Spinal cord (tissue), 10 donors: ENCODE measurements around the gene KRTAP5-11. TPM values are rescaled to one million over a fixed set of nuclear protein-coding genes. Genes with fewer than 3 reads are reported as not detected.
A peak's percentile ranks its signal among the peaks of the same experiment; 100 is the strongest.
"Not testable (repeated sequence)": the region's sequence is repeated elsewhere in the genome, so short reads cannot be mapped to it uniquely, and the experiment has no call there.

Source experiments
- DNase-seq, 6 donors: peaks; one replicate each; pipeline versions ENCODE4 v3.0.0 to v3.0.0-alpha.2; 2013 to 2015; ENCODE audit warnings: low spot score in 6 of 6, low read depth in 4 of 6
- H3K27ac ChIP-seq: one replicate; pipeline ENCODE4 v1.5.1; 2013; ENCODE audit warnings: low read depth, low read length, control low read depth
- H3K27me3 ChIP-seq: one replicate; pipeline ENCODE4 v1.6.1; 2013; ENCODE audit warnings: low read length; ENCODE audit not compliant: control insufficient read depth, insufficient read depth
- H3K36me3 ChIP-seq: one replicate; pipeline ENCODE4 v1.6.1; 2013; ENCODE audit warnings: low read length; ENCODE audit not compliant: control insufficient read depth, insufficient read depth
- H3K4me1 ChIP-seq: one replicate; pipeline ENCODE4 v1.6.1; 2013; ENCODE audit warnings: low read length; ENCODE audit not compliant: control insufficient read depth, insufficient read depth
- H3K4me3 ChIP-seq: one replicate; pipeline ENCODE4 v1.5.1; 2013; ENCODE audit warnings: low read depth, low read length, control low read depth
- H3K9me3 ChIP-seq: one replicate; pipeline ENCODE4 v1.6.1; 2013; ENCODE audit warnings: low read length; ENCODE audit not compliant: control insufficient read depth, insufficient read depth
- WGBS: methylation state at CpG from one replicate; pipeline ENCODE4 v1.1.5; 2013; ENCODE audit warnings: missing lambda C conversion rate; ENCODE audit not compliant: insufficient coverage; 5-methylcytosine and 5-hydroxymethylcytosine counted together
- polyA plus RNA-seq, 2 donors: library from polyadenylated mRNA; unstranded; fragments of 120-200 nt; gene quantifications; one replicate each; pipeline ENCODE4 v1.2.1, GENCODE V29; 2013; ENCODE audit not compliant: insufficient read length in 2 of 2
- total RNA-seq, 2 donors: library from RNA; depleted of rRNA in 1 of 2; stranded (reverse); fragments of 120-200 nt in 1 of 2; fragments of >200 nt in 1 of 2; gene quantifications; one replicate each; pipeline versions ENCODE4 v1.2.3 to v1.2.4, GENCODE V29; 2013 to 2014
- donor health status: healthy.

Gene KRTAP5-11
- total and polyA plus RNA-seq, 4 donors, result 0.43 to 1.0 TPM; not detected in 2

GRCh38 chr11:71572811-71573210 lies 9.9 kb downstream of the KRTAP5-11 start:
- DNase-seq, result no peak
- no peak overlapping the region for H3K27ac ChIP-seq
- no peaks in the 10 kb centered on the region for H3K4me1 ChIP-seq
- H3K4me3 ChIP-seq, result no peak overlapping the region
- H3K36me3 ChIP-seq, result no peaks in the 10 kb centered on the region
- no peaks in the 10 kb centered on the region for H3K27me3 ChIP-seq
- 94% methylated on average over 8 of the region's 11 CpGs for WGBS
- H3K9me3 ChIP-seq, result no peaks in the 10 kb centered on the region

- DNase-seq, H3K4me1 ChIP-seq, H3K9me3 ChIP-seq, H3K36me3 ChIP-seq, H3K4me3 ChIP-seq, H3K27me3 ChIP-seq, H3K27ac ChIP-seq: not testable (repeated sequence)
- 66% methylated on average over 20 of the region's 39 CpGs for WGBS
These were observed 11.4 kb downstream of the KRTAP5-11 start for GRCh38 chr11:71571101-71571850.

- H3K4me1 ChIP-seq, result peaks cover 10% of the 10 kb centered on the region
- no peak overlapping the region for H3K4me3 ChIP-seq
- no peaks in the 10 kb centered on the region for H3K27me3 ChIP-seq
- no peak overlapping the region for H3K27ac ChIP-seq
- peak in 1 of 6 donors; percentile 28 for DNase-seq
- no peaks in the 10 kb centered on the region for H3K9me3 ChIP-seq
- H3K36me3 ChIP-seq, result no peaks in the 10 kb centered on the region
- 66% methylated on average over 5 of the region's 8 CpGs for WGBS
These were observed 13.8 kb downstream of the KRTAP5-11 start for GRCh38 chr11:71568704-71569349.

- WGBS, result 86% methylated on average over 2 of the region's 8 CpGs
- peak in 1 of 6 donors; percentile 50 for DNase-seq
- H3K9me3 ChIP-seq, result not testable (repeated sequence)
These were observed 15.0 kb downstream of the KRTAP5-11 start for GRCh38 chr11:71567633-71568032.

GRCh38 chr11:71566626-71567599 lies 15.8 kb downstream of the KRTAP5-11 start:
- H3K27ac ChIP-seq, H3K4me3 ChIP-seq, H3K9me3 ChIP-seq, H3K27me3 ChIP-seq, DNase-seq, H3K36me3 ChIP-seq: not testable (repeated sequence)
- WGBS, result 54% methylated on average over 9 of the region's 21 CpGs
- peaks cover 10% of the 10 kb centered on the region for H3K4me1 ChIP-seq

More at GRCh38 chr11:71567633-71568032, 15.0 kb downstream of the KRTAP5-11 start:
- not testable (repeated sequence) for H3K36me3 ChIP-seq, H3K27ac ChIP-seq, H3K27me3 ChIP-seq, H3K4me3 ChIP-seq
- H3K4me1 ChIP-seq, result peaks cover 10% of the 10 kb centered on the region

GRCh38 chr11:71566081-71566620 lies 16.5 kb downstream of the KRTAP5-11 start:
- Histone ChIP-seq H3K9me3 (no peaks in the 10 kb centered on the region), H3K36me3 (no peaks in the 10 kb centered on the region), H3K27me3 (no peaks in the 10 kb centered on the region), H3K27ac (no peak overlapping the region), H3K4me1 (peaks cover 10% of the 10 kb centered on the region), H3K4me3 (no peak overlapping the region)
- 75% methylated on average over 8 of the region's 10 CpGs for WGBS
- DNase-seq, result no peak

GRCh38 chr11:71565263-71565662 lies 17.4 kb downstream of the KRTAP5-11 start, which contains the start of gene KRTAP5-10:
Gene KRTAP5-10, plus strand, starts transcription at chr11:71565563. Its CDS starts 25 bp downstream, at chr11:71565588.
- Histone ChIP-seq H3K36me3 (no peaks in the 10 kb centered on the region), H3K4me1 (peaks cover 10% of the 10 kb centered on the region), H3K27ac (no peak within 1 kb of the TSS), H3K27me3 (no peaks in the 10 kb centered on the region), H3K9me3 (no peaks in the 10 kb centered on the region), H3K4me3 (no peak within 1 kb of the TSS)
- WGBS, result 90% methylated on average over 4 of the region's 5 CpGs
- DNase-seq, result no peak

- Histone ChIP-seq H3K27me3 (no peaks in the 10 kb centered on the region), H3K4me3 (no peak overlapping the region), H3K27ac (no peak overlapping the region), H3K9me3 (no peaks in the 10 kb centered on the region), H3K36me3 (no peaks in the 10 kb centered on the region), H3K4me1 (peaks cover 10% of the 10 kb centered on the region)
- 100% methylated on average over 2 of the region's 4 CpGs for WGBS
- no peak for DNase-seq
These were observed 18.2 kb downstream of the KRTAP5-11 start for GRCh38 chr11:71564430-71564829.

- DNase-seq, result peak in 2 of 6 donors; percentile 16 to 38
- WGBS, result 24% methylated on average over 8 of the region's 8 CpGs
- no peaks in the 10 kb centered on the region for H3K36me3 ChIP-seq
These were observed 19.3 kb downstream of the KRTAP5-11 start for GRCh38 chr11:71563406-71563805.

More at GRCh38 chr11:71563406-71563805, 19.3 kb downstream of the KRTAP5-11 start:
- Histone ChIP-seq H3K4me1 (peaks cover 10% of the 10 kb centered on the region), H3K27me3 (no peaks in the 10 kb centered on the region), H3K27ac (no peak overlapping the region), H3K9me3 (no peaks in the 10 kb centered on the region), H3K4me3 (no peak overlapping the region)
